GM19240 (cell line): ENCODE data around the gene PSMG3.
A peak's percentile ranks its signal among the peaks of the same experiment; 100 is the strongest.
"Not testable (repeated sequence)": the region's sequence is repeated elsewhere in the genome, so short reads cannot be mapped to it uniquely, and the experiment has no call there.

ENCODE experiments used
- DNase-seq: peaks from one replicate; pipeline ENCODE4 v3.0.0; 2011; ENCODE audit warnings: low spot score; ENCODE audit not compliant: insufficient read length

The PSMG3 gene

GRCh38 chr7:1534330-1535099, 35.3 kb downstream of the PSMG3 start:
- DNase-seq, result no peak

GRCh38 chr7:1533547-1534329, 36.1 kb downstream of the PSMG3 start:
- peak; percentile 86 for DNase-seq

- no peak for DNase-seq
These were observed 36.6 kb downstream of the PSMG3 start for GRCh38 chr7:1533255-1533546.

- DNase-seq, result peak; percentile 63
These were observed 37.2 kb downstream of the PSMG3 start for GRCh38 chr7:1532456-1533254.

- DNase-seq, result no peak
These were observed 37.8 kb downstream of the PSMG3 start for GRCh38 chr7:1531979-1532455.

GRCh38 chr7:1531263-1531978, 38.4 kb downstream of the PSMG3 start:
- DNase-seq, result no peak

- no peak for DNase-seq
These were observed 38.9 kb downstream of the PSMG3 start for GRCh38 chr7:1530946-1531262.

- DNase-seq, result no peak
These were observed 40.3 kb downstream of the PSMG3 start for GRCh38 chr7:1529383-1530116.

GRCh38 chr7:1526271-1526754, 43.5 kb downstream of the PSMG3 start:
- DNase-seq, result no peak

GRCh38 chr7:1525409-1525808, 44.4 kb downstream of the PSMG3 start:
- DNase-seq, result no peak

- no peak for DNase-seq
These were observed 46.0 kb downstream of the PSMG3 start for GRCh38 chr7:1523844-1524243.

- no peak for DNase-seq
These were observed 46.6 kb downstream of the PSMG3 start for GRCh38 chr7:1523208-1523607.

GRCh38 chr7:1521456-1521855, 48.4 kb downstream of the PSMG3 start:
- DNase-seq, result no peak

- no peak for DNase-seq
These were observed 49.1 kb downstream of the PSMG3 start for GRCh38 chr7:1520539-1521234.

GRCh38 chr7:1519322-1519922, 50.4 kb downstream of the PSMG3 start:
- not testable (repeated sequence) for DNase-seq
